NCI-H1105 (cell line): ENCODE measurements around the gene GAREM1.
A peak's percentile ranks its signal among the peaks of the same experiment; 100 is the strongest.

Experiments used
- DNase-seq: peaks from one replicate; lab custom pipeline; 2025; lab: John Stamatoyannopoulos, UW

GAREM1 gene

DNA sequence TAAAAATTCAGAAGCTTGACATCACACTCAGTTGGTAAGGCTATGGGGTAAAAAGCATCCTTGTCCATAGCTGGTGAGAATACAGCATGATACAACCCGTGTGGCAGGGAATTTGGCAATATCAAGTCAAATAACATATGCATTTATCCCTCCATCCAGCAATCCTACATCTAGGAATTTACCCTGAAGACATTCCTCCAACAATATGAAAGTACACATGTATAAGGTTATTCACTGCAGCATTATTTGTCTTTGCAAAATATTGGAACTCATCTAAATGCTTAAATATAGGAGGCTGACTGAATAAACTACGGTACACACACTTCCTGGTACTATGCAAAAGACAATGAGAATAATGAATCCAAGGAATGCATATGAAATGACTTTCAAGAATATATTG lies 179.9 kb downstream of the GAREM1 start:
- no peak for DNase-seq

DNA sequence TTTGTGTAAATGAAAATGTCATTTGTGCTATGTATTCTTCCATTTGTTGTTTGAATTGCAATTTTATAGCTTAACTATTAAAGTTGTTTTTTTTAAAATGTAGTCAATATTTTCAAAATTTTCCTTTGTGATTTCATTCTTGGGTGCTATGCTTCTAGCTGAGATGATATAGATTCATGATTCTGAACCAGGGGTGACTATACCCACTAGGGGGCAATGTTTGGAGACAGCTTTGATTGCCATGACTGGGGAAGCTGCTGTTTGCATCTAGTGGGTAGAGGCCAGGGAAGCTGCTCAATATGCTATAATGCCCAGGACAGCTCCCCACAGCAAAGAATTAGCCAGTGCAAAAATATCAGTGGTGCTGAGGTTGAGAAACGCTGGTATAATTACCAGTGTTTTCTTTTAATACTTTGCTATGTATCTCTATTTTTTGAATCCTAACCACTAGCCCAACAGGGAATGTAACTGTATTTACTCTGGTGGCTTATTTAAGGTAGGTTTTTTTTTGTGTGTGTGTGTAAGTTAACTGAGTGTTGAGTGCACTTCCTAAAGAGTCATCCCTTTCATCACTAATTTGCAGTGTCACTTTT lies 181.1 kb downstream of the GAREM1 start:
- peak; percentile 41 for DNase-seq

DNA sequence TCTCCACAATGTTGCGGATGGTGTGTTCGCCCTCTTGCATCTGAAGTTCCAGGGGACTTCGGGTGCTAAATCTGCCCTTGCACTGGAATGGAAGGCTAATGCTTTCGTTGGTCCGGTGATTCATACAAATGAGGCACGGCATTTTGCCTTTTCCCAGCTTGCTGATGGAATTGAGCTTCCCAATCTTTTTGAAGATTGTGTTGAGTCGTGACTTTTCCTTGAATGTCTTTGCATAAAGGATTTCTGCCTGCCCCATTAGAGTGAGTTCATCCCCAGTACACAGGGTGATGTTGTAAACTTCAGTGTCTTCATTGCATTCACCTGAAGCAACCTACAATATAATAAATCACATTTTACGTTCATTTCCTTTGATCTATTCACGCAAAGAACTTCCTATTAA lies 182.8 kb downstream of the GAREM1 start:
- DNase-seq: no peak

DNA sequence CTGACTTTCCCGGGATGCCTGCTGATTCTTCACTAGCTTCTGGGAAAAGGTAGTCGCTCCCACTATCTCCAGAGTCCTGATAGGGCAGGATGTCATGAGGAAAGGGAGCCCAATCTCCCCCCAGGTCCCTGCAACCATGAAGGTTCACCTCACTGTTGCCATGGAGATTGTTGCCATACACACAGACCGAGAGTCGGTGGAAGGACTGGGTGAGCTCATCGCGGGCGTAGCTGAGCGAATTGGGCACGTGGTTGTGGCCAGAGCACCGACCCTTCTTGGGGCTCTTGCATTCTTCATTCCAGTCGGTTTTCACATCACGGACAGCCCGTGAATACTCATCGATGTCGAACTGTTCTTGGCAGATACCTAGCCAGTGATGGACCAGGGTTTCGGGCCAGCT lies 183.4 kb downstream of the GAREM1 start:
- no peak for DNase-seq

DNA sequence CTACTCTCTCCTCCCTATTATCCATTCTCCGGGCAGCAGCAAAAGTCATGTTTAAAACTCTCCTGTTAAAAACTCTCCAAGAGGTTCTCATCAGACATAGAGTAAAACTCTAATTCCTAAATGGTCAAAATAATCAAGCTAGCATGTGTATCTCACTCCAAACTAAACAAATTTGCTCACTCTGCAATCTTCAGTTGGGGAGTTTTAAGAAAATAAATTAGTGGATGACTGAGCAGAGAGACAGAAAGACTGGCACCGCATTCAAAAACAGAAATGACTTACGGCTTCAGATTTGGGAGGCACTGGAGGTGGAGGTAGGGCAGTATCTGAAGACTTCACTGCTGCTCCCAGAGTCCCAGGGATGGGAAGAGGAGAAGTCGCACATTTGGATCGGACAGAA lies 183.9 kb downstream of the GAREM1 start:
- DNase-seq: no peak

DNA sequence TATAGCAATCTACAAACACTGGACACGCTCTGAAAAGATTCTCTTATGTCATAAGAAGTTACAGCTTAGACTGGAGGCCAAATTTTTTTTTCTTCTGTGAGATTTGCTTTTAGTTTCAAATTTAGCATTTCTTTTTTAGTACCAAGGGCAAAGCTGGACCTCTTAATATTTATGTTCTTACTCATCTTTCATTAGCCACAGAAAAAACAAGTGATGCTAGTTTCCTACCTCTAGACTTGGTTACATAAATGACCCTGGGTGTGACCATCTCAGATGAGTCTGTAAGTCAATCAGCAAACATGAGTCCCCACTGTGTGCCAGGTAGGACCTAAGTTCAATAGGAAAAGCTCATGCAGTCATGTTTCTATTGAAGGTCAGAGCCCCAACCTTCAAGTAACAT lies 186.4 kb downstream of the GAREM1 start:
- DNase-seq: no peak

DNA sequence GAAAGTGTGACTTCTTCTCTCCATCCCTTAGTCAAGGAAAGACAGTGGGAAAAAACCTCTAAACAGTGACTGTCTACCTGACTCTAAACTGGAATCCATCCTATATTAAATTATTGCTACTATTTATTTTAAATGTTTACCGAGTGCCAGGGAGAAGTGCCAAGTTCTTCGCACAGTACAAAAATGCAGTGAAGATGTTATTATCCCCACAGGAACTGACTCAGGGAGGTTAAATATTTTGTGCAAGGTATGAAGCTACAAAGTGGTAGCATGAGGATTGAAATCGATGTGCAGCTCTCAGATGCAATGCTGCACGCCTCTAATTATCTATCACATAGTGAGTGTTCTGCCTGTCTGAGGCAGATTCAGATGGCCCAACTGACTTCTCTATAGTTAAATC lies 189.8 kb downstream of the GAREM1 start:
- no peak for DNase-seq

DNA sequence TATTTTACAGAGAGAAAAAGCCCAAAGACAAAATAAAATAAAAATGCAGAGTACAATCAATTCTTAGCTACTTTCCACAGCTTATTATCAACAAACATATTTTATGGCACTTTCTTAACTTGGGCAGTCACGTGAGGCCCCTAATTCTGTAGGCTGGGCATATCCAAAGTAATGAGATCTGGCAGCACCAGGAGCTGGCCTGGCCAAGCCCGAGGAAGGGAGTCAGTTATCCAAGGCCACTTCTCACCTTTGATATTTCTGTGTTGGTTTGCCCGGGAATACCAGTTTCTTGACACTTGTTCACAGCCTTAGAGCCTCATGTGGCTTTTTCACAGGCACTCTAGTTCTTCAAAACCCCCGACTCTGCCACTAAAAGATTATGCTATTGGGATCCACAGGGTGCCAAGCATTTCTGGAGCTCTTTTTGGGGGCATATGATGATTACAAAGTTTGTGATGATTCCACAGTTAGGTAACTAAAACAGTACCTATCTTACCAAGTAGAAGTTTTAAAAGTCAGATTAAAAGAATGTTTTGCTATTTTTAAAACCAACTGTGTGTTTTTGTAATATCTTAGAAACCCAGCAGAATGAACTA lies 190.4 kb downstream of the GAREM1 start:
- DNase-seq: no peak

DNA sequence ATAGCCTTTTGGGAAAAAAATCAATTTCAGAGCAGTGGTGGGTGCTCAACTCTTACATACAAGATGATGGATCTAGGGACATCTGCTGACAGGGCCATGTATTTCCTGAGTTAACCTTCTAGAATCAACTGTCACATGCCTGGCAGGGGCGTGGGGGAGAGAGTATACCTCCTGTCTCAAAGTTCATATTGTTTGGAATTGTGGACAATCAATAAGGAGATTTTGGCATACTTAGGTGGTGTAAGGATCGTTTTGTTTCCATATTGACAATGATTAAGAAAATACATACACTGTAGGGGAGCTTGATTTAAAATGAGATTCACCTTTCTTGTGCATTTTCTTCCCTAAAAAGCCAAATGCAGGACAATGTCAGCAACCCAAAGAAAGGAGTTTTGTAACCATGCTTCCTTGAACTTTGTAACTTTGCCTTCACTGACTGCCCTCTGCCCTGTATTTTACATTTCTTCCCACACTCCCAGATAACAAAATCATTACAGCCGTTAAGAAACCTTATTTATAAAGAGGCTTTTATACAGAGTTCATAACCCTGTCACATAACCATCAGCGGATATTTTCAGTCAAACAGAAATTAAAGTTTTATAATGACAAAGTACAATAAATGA lies 192.4 kb downstream of the GAREM1 start:
- no peak for DNase-seq

DNA sequence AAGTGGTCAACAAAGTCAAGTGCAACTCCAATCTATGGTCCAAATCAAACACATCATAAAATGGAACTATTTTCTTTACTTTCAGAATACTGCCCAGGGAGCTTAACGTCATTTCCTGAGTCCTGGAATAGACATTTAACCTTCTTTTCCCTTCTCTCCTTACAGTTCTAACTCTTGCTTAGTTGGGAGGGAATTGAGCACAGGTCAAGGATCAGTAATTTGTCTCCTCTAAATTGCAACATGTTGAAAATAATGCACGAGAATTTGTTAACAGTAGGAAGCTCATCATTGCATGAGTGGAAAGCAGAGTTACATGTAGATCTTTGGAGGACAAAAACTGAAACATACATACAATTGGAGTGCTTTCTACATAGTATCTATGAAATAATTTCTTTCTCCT lies 193.1 kb downstream of the GAREM1 start:
- no peak for DNase-seq

DNA sequence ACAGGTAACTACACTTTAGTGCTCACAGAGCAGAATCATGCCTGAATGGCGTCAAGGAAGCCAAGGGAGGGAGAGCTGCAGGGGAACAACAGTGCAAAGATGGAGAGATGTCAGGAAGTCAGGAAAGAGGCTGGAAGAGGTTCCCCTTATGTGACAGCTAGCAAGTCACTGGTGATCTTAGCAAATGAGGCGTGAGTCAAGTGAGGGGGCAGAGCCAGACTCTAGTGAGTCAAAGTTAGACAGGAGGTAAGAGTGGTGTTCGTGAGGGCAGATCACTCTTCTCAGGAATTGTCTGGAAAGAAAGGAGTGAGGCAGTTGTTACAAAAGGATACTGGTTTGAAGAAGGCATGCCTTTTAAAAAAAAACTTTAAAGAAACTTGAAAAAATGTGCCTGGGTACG lies 193.8 kb downstream of the GAREM1 start:
- DNase-seq: no peak

DNA sequence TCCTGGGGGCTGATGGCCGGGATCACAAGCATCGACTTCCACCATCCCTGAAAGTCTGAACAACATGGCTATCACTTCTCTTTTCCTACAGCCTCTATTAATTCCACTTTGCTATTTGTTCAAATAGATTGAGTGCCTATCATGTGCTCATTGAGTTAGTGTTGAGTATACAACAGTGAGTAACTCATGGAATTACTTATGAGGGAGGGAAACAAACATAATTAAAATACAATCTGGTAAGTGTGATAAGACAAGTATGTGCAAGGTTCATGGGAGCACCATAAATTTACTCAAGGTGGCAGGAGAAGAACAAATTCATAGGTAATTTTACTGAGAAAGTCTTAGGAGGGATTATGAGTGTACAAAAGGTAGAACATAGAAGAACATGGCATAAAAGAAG lies 194.4 kb downstream of the GAREM1 start:
- DNase-seq: no peak

DNA sequence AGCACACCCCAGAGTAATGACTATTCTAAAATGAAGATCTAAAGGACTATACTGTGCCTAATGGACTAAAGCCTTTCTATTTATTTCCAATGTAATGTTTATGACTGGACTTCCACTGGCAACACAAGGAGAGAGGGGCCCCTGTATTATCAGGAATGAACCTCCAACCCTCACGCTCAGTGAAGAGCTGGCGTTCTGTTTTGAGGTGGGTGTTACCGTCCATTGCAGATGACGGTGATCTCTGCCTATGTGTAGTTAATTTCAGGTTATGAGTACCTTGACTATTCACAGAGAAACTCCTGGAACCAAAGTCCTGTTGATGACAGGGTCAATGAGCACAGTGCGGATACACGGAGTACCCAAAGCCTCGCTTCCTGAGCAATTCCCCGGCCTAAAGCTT lies 195.5 kb downstream of the GAREM1 start:
- no peak for DNase-seq

DNA sequence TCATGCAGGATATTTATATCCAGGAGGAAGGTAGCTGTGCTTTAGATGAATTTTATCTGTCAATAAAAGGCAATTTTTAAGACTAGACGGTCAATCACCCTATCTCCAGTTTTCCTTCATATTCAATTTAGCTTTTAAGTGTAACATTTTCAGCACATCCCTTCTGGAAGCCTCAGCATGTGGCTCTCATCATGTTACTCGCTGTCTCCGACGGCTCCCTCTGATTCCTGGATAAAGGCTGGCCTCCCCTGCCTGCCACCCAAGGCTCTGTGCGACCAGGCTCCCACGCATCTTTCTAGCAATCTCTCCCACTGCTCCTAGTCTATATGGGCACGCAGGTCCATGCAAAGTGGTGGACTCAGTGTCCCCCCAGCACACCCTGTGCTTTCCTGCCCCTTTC lies 196.4 kb downstream of the GAREM1 start:
- no peak for DNase-seq

DNA sequence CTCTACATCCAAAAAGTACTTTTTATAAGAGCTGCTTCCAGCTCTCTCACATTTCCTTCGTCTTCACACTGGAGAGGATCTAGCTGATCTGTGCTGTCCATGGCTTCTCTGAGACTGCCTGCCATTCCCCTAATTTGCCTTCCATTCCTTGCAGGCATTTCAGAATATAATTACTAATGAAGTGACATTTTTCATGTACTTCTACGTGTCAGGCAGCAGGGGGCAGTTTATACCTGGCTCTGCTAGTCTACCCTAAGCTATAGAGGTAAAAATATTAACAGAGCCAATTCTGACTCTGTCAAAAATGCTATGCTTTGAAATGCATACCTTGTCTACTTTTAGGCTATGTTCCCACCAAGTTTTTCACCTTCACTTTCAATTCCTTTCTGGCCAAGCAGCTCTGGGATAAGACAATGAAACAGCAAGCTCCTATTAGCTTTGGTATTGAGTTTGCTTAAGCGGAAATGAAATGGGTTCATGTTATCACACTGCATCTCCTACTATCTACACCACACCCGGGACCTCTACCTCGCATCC lies 198.9 kb downstream of the GAREM1 start:
- peak; percentile 16 for DNase-seq

DNA sequence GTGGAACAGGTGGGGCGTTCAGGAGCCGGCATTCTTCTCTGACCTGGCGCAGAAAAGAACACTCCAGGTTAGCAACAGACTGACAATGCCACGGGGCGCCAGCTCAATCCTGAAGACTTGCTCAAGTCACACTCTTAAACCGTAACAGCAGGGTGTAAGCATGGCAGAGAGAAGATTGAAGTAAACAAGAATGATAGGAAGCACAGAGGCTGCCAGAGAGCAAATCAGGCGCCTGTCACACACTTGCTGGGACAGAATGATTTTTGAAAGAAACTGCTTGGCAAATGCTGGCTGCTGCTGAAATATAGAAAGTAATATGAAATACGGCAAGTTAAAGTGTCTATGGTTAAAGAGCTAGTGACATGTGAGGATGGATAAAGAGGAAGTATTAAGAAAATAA lies 200.3 kb downstream of the GAREM1 start:
- DNase-seq: no peak

DNA sequence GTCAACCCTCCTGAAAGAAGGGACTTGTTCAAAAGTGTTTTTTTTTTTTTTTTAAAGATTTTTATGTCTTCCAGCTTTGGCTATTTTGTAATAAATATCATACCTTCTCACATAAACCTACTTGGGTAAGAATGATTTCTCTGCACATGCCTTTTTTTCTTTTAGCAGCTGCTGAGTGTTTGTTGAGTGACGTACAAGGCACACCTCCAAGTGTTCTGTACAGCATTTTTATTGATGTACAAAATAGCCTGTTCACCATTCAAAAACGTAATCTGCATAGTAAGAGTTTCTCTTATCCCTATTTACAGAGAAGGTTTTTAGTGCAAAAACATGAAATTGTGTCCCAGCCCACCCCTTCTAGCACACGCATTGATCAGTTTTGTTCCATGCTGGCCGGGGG lies 203.2 kb downstream of the GAREM1 start:
- no peak for DNase-seq

DNA sequence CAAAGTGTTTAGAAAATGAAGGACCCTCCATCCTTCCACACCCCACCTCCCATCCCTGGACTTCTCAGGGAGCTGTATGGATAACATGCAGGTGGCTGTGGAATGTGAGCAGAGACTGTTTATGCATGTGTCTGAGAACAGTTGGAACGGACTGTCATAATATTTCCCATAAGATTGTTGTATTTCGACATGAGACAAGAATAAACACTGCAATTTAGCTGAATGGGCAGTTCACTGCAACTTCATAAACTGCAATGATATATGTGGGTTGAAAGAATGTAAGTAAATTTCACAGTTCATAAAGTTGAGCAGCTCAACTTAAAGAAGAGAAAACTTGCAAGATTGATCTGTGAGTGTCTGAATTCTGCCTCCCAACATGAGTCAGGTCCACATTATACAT lies 206.3 kb downstream of the GAREM1 start:
- no peak for DNase-seq

DNA sequence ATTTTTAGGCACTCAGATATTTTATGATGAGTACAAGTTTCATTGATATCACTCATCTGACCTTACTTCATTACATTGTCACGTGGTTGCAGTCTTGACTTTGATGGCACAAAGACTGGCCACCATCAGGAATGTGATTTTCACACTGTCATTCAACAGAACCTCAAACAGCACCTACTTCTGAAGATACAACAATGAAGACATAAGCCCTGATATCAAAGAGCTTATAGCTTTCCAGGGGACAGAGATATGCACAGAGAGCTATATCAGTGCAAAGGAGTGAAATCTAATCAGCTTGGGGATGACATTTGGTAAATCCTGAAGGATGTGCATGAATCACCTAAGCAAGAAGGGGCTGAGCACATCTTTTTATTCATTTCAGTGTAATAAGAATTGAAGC lies 208.6 kb downstream of the GAREM1 start:
- DNase-seq: no peak

DNA sequence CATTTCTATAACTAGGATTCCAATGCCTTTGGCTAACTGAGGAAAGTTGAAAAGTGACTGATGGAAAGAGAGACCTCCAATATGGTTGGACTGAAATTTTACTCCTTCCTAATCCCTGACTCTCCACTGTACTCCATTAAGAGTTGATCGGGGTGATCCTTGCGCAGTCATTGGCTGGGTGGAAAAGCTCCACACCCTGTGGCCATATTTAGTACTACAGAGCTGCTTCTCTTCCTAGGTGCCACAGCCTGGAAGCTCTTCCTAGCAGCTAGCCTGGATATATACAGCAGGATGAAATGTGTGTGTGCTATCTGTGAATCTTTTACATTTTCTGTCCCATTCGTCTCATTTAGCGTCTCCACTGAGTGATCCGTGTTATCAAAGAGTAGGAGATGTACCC lies 209.7 kb downstream of the GAREM1 start:
- DNase-seq: no peak

DNA sequence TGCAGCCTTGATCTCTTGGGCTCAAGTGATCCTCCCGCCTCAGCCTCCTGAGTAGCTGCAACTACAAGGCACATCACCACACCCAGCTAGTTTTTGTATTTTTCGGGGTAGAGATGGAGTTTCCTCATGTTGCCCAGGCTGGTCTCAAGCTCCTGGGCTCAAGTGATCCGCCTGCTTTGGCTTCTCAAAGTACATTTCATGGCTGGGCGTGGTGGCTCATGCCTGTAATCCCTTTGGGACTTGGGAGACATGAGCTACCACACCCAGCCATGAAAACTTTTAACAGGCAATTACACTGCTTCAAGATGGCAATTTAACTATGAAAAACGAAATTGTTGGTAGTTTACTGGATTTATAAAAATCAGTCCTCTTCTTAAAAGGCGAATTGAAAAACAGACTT lies 211.1 kb downstream of the GAREM1 start:
- DNase-seq: no peak

DNA sequence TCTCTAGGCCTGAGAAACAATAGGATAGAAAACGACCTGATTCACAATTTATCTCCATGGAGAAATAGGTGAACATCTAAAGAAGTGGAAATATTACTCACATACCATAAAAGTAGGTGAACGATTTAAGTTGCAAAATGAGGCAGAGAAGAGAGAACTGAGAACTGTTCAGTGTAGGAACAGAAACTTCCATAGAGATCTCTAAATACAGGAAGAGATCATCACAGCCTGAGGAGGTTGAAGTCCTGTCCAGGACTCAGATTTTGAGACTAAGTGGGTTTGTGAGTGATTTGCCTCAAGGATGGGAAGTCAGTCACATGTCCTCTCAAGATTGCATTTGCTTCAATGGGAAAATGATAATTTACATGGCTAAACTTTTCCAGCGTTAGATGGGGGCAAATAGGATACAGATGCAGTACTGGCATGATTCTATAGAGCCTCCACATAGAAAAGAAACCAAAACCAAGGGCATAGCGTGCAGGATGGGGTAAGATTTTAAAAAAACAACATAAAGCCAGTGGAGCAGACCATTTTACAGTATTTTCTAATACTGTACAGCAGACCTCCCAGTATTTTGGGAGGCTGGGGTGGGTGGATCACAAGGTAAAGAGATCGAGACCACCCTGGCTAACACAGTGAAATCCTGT lies 212.0 kb downstream of the GAREM1 start:
- no peak for DNase-seq

DNA sequence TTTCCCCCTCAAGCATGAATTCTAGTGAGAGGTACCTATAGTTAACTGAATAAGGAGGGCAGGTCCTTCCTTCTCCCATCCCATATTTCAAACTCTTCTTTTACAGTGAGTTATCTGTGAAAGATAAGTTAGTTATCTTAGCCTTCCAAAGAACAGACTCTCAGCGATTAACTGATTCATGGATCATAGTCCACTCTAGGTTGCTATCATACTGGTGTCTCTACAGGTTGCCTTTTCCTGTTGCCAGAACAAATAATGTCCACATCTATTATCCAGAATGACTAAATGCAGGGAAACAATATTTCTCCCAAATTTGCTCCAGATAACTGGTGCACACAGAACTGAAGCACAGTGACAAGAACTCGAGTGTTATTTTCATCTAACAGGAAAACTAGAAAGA lies 212.5 kb downstream of the GAREM1 start:
- no peak for DNase-seq
